SK-N-MC (cell line): ENCODE measurements around the gene ATP1A1.

ENCODE experiments used
- DNase-seq: peaks from one replicate; pipeline ENCODE4 v3.0.0-alpha.2; 2011; ENCODE audit warnings: low read depth, low spot score
- H3K27ac ChIP-seq: fragments of 200-600 bp; sonication (generic); 2 replicates; pipeline ENCODE4 v1.5.1; 2016; ENCODE audit warnings: mixed run types
- H3K36me3 ChIP-seq: fragments of 200-600 bp; sonication (generic); 2 replicates; pipeline ENCODE4 v1.6.1; 2017; ENCODE audit warnings: antibody characterized with exemption, low read length, mixed read lengths; ENCODE audit not compliant: insufficient read depth
- H3K4me3 ChIP-seq: fragments of 200-600 bp; sonication (generic); 2 replicates; pipeline ENCODE4 v1.5.1; 2016
- H3K9ac ChIP-seq: fragments of 200-600 bp; sonication (generic); 2 replicates; pipeline ENCODE4 v1.8.0; 2017; ENCODE audit warnings: mixed run types, mixed read lengths; ENCODE audit not compliant: insufficient read length
- H3K9me3 ChIP-seq: fragments of 200-600 bp; sonication (generic); 2 replicates; pipeline ENCODE4 v1.6.1; 2017; ENCODE audit warnings: low read depth, mild to moderate bottlenecking, antibody characterized with exemption, low read length, moderate library complexity, mixed read lengths
- EZH2 ChIP-seq: fragments of 200-600 bp; sonication (generic); IDR thresholded peaks from one replicate; pipeline ENCODE4 v1.6.1; 2017; ENCODE audit warnings: antibody characterized with exemption
- FOXP2 ChIP-seq: optimal IDR thresholded peaks from 2 replicates; pipeline ENCODE3; 2011; ENCODE audit warnings: mild to moderate bottlenecking, moderate library complexity; ENCODE audit not compliant: insufficient read depth; ENCODE audit errors: extremely low read length, control extremely low read depth
- POLR2AphosphoS5 ChIP-seq: IDR thresholded peaks from 2 replicates; pipeline ENCODE4 v1.6.1; 2012; ENCODE audit warnings: mild to moderate bottlenecking, low read depth, low read length, borderline replicate concordance

Gene ATP1A1

DNA sequence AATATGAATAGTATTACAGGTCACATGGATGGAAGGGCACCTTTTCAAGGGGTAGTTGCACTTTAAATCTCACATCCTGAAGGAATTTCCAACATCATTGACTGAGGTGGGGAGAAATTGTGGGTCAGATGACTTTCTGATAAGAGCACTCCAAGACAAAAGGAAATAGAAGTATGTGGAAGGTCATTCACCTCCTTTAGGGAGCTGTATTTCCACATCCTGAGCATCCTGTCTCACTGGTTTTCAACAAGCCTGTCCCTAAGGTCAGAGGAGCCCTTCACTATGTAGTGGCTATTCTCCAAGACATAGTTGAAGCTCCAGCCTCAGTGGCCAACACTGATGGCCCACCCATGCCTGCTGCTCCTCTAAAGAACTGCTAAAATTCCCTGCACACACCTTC, 76.5 kb downstream of the ATP1A1 start:
- no peak overlapping the region for H3K27ac ChIP-seq
- no peaks in the 10 kb centered on the region for H3K9me3 ChIP-seq
- DNase-seq = no peak
- H3K9ac ChIP-seq = no peak overlapping the region
- H3K4me3 ChIP-seq = no peak overlapping the region
- TF ChIP-seq EZH2 (no peak), POLR2AphosphoS5 (no peak), FOXP2 (no peak)
- no peaks in the 10 kb centered on the region for H3K36me3 ChIP-seq

DNA sequence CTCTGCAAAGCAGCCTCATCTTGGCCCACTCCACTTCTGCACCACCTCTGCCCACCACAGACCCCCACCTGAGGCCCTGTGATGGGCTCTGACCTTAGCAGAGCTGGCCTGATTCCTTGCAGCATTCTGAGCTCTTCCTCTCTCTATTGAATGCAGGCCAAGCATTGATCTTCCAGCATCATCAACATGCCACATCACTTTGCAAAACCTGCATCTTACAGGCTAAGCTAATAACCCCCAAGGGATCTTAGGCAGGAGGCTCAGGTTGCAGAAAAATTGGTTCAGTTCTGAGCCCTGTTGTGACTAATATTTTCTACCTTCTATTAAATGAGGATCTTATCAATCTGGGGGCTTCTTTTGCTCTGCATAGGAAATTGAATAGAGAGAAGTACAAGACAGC, 78.7 kb downstream of the ATP1A1 start:
- no peak for DNase-seq
- H3K36me3 ChIP-seq = no peaks in the 10 kb centered on the region
- no peak for TF ChIP-seq EZH2
- TF ChIP-seq FOXP2 = no peak
- TF ChIP-seq POLR2AphosphoS5 = no peak
- no peaks in the 10 kb centered on the region for H3K9me3 ChIP-seq
- no peak overlapping the region for H3K9ac ChIP-seq
- no peak overlapping the region for H3K27ac ChIP-seq
- no peak overlapping the region for H3K4me3 ChIP-seq

DNA sequence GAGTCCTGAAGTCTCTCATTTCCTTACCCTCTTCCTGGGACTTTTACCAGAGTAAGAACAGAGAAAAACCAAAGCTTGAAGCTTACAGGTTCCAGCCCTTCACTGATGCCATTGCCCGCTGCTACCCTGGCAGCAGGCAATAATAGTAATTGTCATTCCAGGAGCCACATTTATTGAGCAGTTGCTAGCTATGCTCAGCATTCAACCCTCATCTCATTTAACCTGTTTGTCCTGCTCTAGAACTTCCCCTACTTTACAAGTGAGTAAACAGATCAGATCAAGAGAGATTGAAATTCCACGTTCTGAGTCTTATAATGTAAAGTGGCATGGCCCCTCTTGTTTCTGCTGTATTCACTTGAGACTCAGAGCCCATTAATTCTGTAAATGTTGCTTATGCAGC, 80.4 kb downstream of the ATP1A1 start:
- Histone ChIP-seq H3K9me3 (no peaks in the 10 kb centered on the region), H3K4me3 (no peak overlapping the region), H3K9ac (no peak overlapping the region), H3K27ac (no peak overlapping the region), H3K36me3 (no peaks in the 10 kb centered on the region)
- no peak for DNase-seq
- TF ChIP-seq POLR2AphosphoS5 (no peak), FOXP2 (no peak)

DNA sequence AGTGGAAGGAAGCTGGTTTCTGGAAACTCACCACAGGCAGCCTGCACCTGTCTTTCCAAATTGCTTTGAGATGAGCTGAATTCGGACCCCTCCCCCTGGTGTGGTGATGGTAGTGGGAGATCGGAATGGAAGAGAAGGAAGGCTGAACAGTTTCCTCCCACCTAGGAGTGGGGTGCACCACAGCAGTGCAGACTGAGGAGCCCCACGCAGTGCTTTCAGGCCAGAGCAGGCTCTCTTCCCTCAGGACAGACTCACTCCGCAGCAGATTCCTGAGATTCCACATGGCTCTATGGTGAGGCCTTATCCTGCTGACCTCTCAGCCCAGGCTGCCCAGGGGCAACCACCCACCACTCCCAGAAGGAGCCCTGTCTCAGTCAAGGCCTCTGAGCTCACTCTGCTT, 80.9 kb downstream of the ATP1A1 start:
- no peak overlapping the region for H3K27ac ChIP-seq
- H3K9ac ChIP-seq = no peak overlapping the region
- no peaks in the 10 kb centered on the region for H3K9me3 ChIP-seq
- H3K36me3 ChIP-seq = no peaks in the 10 kb centered on the region
- TF ChIP-seq POLR2AphosphoS5 (no peak), EZH2 (no peak), FOXP2 (no peak)
- DNase-seq = no peak
- no peak overlapping the region for H3K4me3 ChIP-seq
